ENCODE data around the gene CCT3. TPM values are rescaled to one million over a fixed set of nuclear protein-coding genes. Genes with fewer than 3 reads are reported as not detected.
"Not testable (repeated sequence)": the region's sequence is repeated elsewhere in the genome, so short reads cannot be mapped to it uniquely, and the experiment has no call there.

Gene CCT3
- polyA plus RNA-seq, 3 donors, result 96.5 to 152 (median 100) TPM

GRCh38 chr1:156371553-156372264 lies 33.6 kb upstream of the CCT3 start:
- 41 to 73% (median 49%) methylated on average over 7 of the region's 7 CpGs for WGBS, 3 donors
- H3K27ac ChIP-seq (ENCODE audit: low read depth, low read length), result no peak overlapping the region

GRCh38 chr1:156369685-156370286 lies 31.7 kb upstream of the CCT3 start:
- WGBS, 3 donors, result 91 to 95% (median 94%) methylated on average over 10 of the region's 10 CpGs

GRCh38 chr1:156368889-156369684 lies 31.0 kb upstream of the CCT3 start, which contains the start of gene RHBG:
Gene RHBG (plus strand): TSS chr1:156369211. CDS start chr1:156369250, 39 bp downstream.
- 8 to 15% (median 12%) methylated on average over 45 to 48 of the region's 48 CpGs for WGBS, 3 donors
- no peak within 1 kb of the TSS for H3K27ac ChIP-seq (ENCODE audit: low read depth, low read length)

More at GRCh38 chr1:156369685-156370286, 31.7 kb upstream of the CCT3 start:
- not testable (repeated sequence) for H3K27ac ChIP-seq (ENCODE audit: low read depth, low read length)

GRCh38 chr1:156368157-156368658 lies 30.1 kb upstream of the CCT3 start:
- WGBS, 3 donors, result 76 to 90% (median 87%) methylated on average over 7 of the region's 7 CpGs
- H3K27ac ChIP-seq (ENCODE audit: low read depth, low read length), result no peak overlapping the region

GRCh38 chr1:156367383-156368156 lies 29.5 kb upstream of the CCT3 start:
- H3K27ac ChIP-seq (ENCODE audit: low read depth, low read length), result no peak overlapping the region
- WGBS, 3 donors, result 79 to 84% (median 82%) methylated on average over 9 of the region's 9 CpGs

GRCh38 chr1:156366378-156367166 lies 28.5 kb upstream of the CCT3 start:
- no peak overlapping the region for H3K27ac ChIP-seq (ENCODE audit: low read depth, low read length)
- 84 to 94% (median 87%) methylated on average over 5 of the region's 5 CpGs for WGBS, 3 donors

GRCh38 chr1:156365754-156366153 lies 27.7 kb upstream of the CCT3 start:
- H3K27ac ChIP-seq (ENCODE audit: low read depth, low read length), result no peak overlapping the region

GRCh38 chr1:156360534-156360933 lies 22.4 kb upstream of the CCT3 start:
- 83 to 93% (median 90%) methylated on average over 11 of the region's 11 CpGs for WGBS, 3 donors
- H3K27ac ChIP-seq (ENCODE audit: low read depth, low read length), result no peak overlapping the region

GRCh38 chr1:156359973-156360372 lies 21.9 kb upstream of the CCT3 start:
- no peak overlapping the region for H3K27ac ChIP-seq (ENCODE audit: low read depth, low read length)
- whole genome bisulfite sequencing, 3 donors, result 36 to 40% (median 36%) methylated on average over 6 of the region's 6 CpGs

GRCh38 chr1:156359249-156359648 lies 21.2 kb upstream of the CCT3 start:
- 85 to 92% (median 91%) methylated on average over 3 of the region's 3 CpGs for WGBS, 3 donors
- no peak overlapping the region for H3K27ac ChIP-seq (ENCODE audit: low read depth, low read length)

GRCh38 chr1:156358641-156359040 lies 20.5 kb upstream of the CCT3 start:
- H3K27ac ChIP-seq (ENCODE audit: low read depth, low read length), result no peak overlapping the region
- 87 to 95% (median 92%) methylated on average over 1 of the region's 1 CpG for WGBS, 3 donors

- H3K27ac ChIP-seq (ENCODE audit: low read depth, low read length), result no peak overlapping the region
- WGBS, 3 donors, result 89 to 100% (median 90%) methylated on average over 2 of the region's 2 CpGs
Measured at GRCh38 chr1:156357977-156358376, 19.9 kb upstream of the CCT3 start.

- H3K27ac ChIP-seq (ENCODE audit: low read depth, low read length), result no peak overlapping the region
- 9 to 11% (median 9%) methylated on average over 20 to 22 of the region's 22 CpGs for WGBS, 3 donors
Measured at GRCh38 chr1:156356875-156357534, 18.9 kb upstream of the CCT3 start.

- WGBS, 3 donors, result 34 to 47% (median 44%) methylated on average over 6 of the region's 6 CpGs
- H3K27ac ChIP-seq (ENCODE audit: low read depth, low read length), result no peak overlapping the region
Measured at GRCh38 chr1:156356262-156356874, 18.3 kb upstream of the CCT3 start.

GRCh38 chr1:156352481-156352880 lies 14.4 kb upstream of the CCT3 start:
- H3K27ac ChIP-seq (ENCODE audit: low read depth, low read length), result not testable (repeated sequence)
- WGBS, 3 donors, result 91 to 96% (median 92%) methylated on average over 13 of the region's 13 CpGs

GRCh38 chr1:156347331-156347730 lies 9.2 kb upstream of the CCT3 start:
- WGBS, 3 donors, result 78 to 81% (median 79%) methylated on average over 4 of the region's 4 CpGs
- H3K27ac ChIP-seq (ENCODE audit: low read depth, low read length), result no peak overlapping the region

- 44 to 60% (median 59%) methylated on average over 2 of the region's 2 CpGs for WGBS, 3 donors
Measured at GRCh38 chr1:156346636-156347035, 8.5 kb upstream of the CCT3 start.

More at GRCh38 chr1:156346636-156347035, 8.5 kb upstream of the CCT3 start:
- no peak overlapping the region for H3K27ac ChIP-seq (ENCODE audit: low read depth, low read length)
